HCT116 (cell line): ENCODE results near the gene RIN3. TPM values are rescaled to one million over a fixed set of nuclear protein-coding genes. Genes with fewer than 3 reads are reported as not detected.

Source experiments
- ATAC-seq: fragments of 200-7000 bp; cut with Tn5 transposase; 2 replicates; pipeline ENCODE4 v1.9.1; 2020; ENCODE audit warnings: mild to moderate bottlenecking, moderate library complexity
- BruUV-seq: library from RNA; stranded (reverse); fragments of 400-500 nt; replicated peaks from 2 replicates; lab custom pipeline; 2021; lab: Mats Ljungman, UMichigan
- CTCF ChIA-PET: fragments of 300-600 bp; sonication (Branson Sonifier 250); formaldehyde crosslinking; loops from one replicate; lab custom pipeline; 2021; ENCODE audit warnings: antibody characterized with exemption; lab: Charles Lee
- POLR2A ChIA-PET: fragments of 300-600, 350-600 bp; sonication (Branson Sonifier 250); formaldehyde crosslinking; loops from one replicate; lab custom pipeline; 2021; ENCODE audit warnings: antibody characterized with exemption; lab: Charles Lee
- RAD21 ChIA-PET, 2 experiments: fragments of 300-600 bp; sonication (Branson Sonifier 250); formaldehyde crosslinking; loops; one replicate each; lab custom pipeline; 2023; ENCODE audit warnings: low total read pairs in 2 of 2; ENCODE audit not compliant: uncharacterized antibody in 2 of 2, unreplicated experiment in 2 of 2, low non-redundant PET in 1 of 2; lab: Charles Lee
- DNase-seq: peaks from one replicate; pipeline ENCODE4 v3.0.0-alpha.2; 2010; ENCODE audit warnings: low read depth, low spot score
- H2AFZ ChIP-seq: fragments of 200-600 bp; shearing (Covaris generic), sonication (generic); 2 replicates; pipeline ENCODE4 v1.6.1; 2017; ENCODE audit warnings: low read depth, mixed run types, mixed read lengths, antibody characterized with exemption, low read length; ENCODE audit not compliant: poor library complexity, severe bottlenecking
- H3K27ac ChIP-seq: 2 replicates; pipeline ENCODE4 v1.5.1; 2012; ENCODE audit warnings: low read depth, low read length
- H3K27me3 ChIP-seq: fragments of 200-600 bp; sonication (generic); 2 replicates; pipeline ENCODE4 v1.6.1; 2016; ENCODE audit warnings: mixed run types, low read length, mixed read lengths; ENCODE audit not compliant: insufficient read depth
- H3K36me3 ChIP-seq, 2 experiments: fragments of 200-500 bp in 1 of 2; fragments of 200-600 bp in 1 of 2; sonication (Bioruptor generic) in 1 of 2; sonication (generic) in 1 of 2; 2 replicates each; pipeline versions ENCODE4 v1.5.1 to v1.6.1; 2014 to 2016; ENCODE audit warnings: low read length in 2 of 2, inconsistent platforms in 1 of 2, mixed read lengths in 1 of 2, mixed run types in 1 of 2; ENCODE audit not compliant: insufficient read depth in 2 of 2, control insufficient read depth in 1 of 2
- H3K4me1 ChIP-seq, 2 experiments: fragments of 200-600 bp in 1 of 2; sonication (generic) in 1 of 2; 2 replicates each; pipeline versions ENCODE4 v1.5.1 to v1.6.1; 2012 to 2017; ENCODE audit warnings: low read length in 2 of 2, inconsistent platforms in 1 of 2, mild to moderate bottlenecking in 1 of 2, mixed read lengths in 1 of 2, mixed run types in 1 of 2, moderate library complexity in 1 of 2; ENCODE audit not compliant: insufficient read depth in 2 of 2, control insufficient read depth in 1 of 2
- H3K4me2 ChIP-seq: fragments of 200-600 bp; sonication (generic); 2 replicates; pipeline ENCODE4 v1.6.1; 2017; ENCODE audit warnings: mixed run types, low read length, mixed read lengths
- H3K4me3 ChIP-seq, 2 experiments: fragments of 200-600 bp in 1 of 2; sonication (generic) in 1 of 2; replicated peaks in 1 of 2; 2 replicates each; pipeline ENCODE4 v1.5.1; 2011 to 2016; ENCODE audit warnings: low read length in 2 of 2, control low read depth in 1 of 2, low read depth in 1 of 2, mild to moderate bottlenecking in 1 of 2, mixed read lengths in 1 of 2, mixed run types in 1 of 2
- H3K79me2 ChIP-seq: fragments of 200-600 bp; sonication (generic); 2 replicates; pipeline ENCODE4 v1.6.1; 2017; ENCODE audit warnings: mild to moderate bottlenecking, mixed run types, low read length, moderate library complexity, mixed read lengths; ENCODE audit not compliant: insufficient read depth
- H3K9ac ChIP-seq: fragments of 200-600 bp; sonication (generic); 2 replicates; pipeline ENCODE4 v1.6.1; 2016; ENCODE audit warnings: low read length, mixed read lengths
- H3K9me2 ChIP-seq: fragments of 200-600 bp; sonication (generic), shearing (Covaris generic); 2 replicates; pipeline ENCODE4 v1.6.1; 2017; ENCODE audit warnings: mixed run types, mild to moderate bottlenecking, moderate library complexity; ENCODE audit not compliant: insufficient read depth
- H3K9me3 ChIP-seq, 2 experiments: fragments of 200-500 bp in 1 of 2; fragments of 200-600 bp in 1 of 2; sonication (Bioruptor generic) in 1 of 2; sonication (generic) in 1 of 2; 2 replicates each; pipeline ENCODE4 v1.6.1; 2014 to 2017; ENCODE audit warnings: low read length in 2 of 2, mixed read lengths in 2 of 2, inconsistent platforms in 1 of 2, low read depth in 1 of 2, mild to moderate bottlenecking in 1 of 2, mixed run types in 1 of 2, moderate library complexity in 1 of 2; ENCODE audit not compliant: control insufficient read depth in 1 of 2, insufficient read depth in 1 of 2
- H4K20me1 ChIP-seq: fragments of 200-600 bp; sonication (generic), shearing (Covaris generic); 2 replicates; pipeline ENCODE4 v1.6.1; 2017; ENCODE audit warnings: mixed run types, mild to moderate bottlenecking, moderate library complexity; ENCODE audit not compliant: insufficient read depth
- ATF3 ChIP-seq: IDR thresholded peaks from 2 replicates; pipeline ENCODE4 v1.6.1; 2012
- CBX3 ChIP-seq: IDR thresholded peaks from 2 replicates; pipeline ENCODE4 v1.6.1; 2012; ENCODE audit warnings: low read depth
- CEBPB ChIP-seq: IDR thresholded peaks from 2 replicates; pipeline ENCODE4 v1.6.1; 2012; ENCODE audit warnings: low read depth
- CTCF ChIP-seq, 3 experiments: fragments of 200-600 bp in 1 of 3; sonication (generic) in 1 of 3; IDR thresholded peaks in 2 of 3; conservative IDR thresholded peaks in 1 of 3; 2 replicates each; pipeline ENCODE4 v1.5.1; 2012 to 2017; ENCODE audit warnings: low read depth in 2 of 3, low read length in 2 of 3, antibody characterized with exemption in 1 of 3, borderline replicate concordance in 1 of 3, control low read depth in 1 of 3, mild to moderate bottlenecking in 1 of 3, mixed read lengths in 1 of 3, mixed run types in 1 of 3, moderate library complexity in 1 of 3; ENCODE audit not compliant: insufficient read depth in 1 of 3
- EGR1 ChIP-seq: IDR thresholded peaks from 2 replicates; pipeline ENCODE4 v1.6.1; 2012; ENCODE audit warnings: low read depth
- ELF1 ChIP-seq: IDR thresholded peaks from 2 replicates; pipeline ENCODE4 v1.6.1; 2012; ENCODE audit warnings: low read depth, borderline replicate concordance
- EZH2phosphoT487 ChIP-seq: fragments of 200-600 bp; IDR thresholded peaks from 2 replicates; pipeline ENCODE4 v1.6.1; 2018; ENCODE audit warnings: antibody characterized with exemption, borderline replicate concordance
- MAX ChIP-seq: IDR thresholded peaks from 2 replicates; pipeline ENCODE4 v1.6.1; 2012
- SIN3A ChIP-seq: IDR thresholded peaks from 2 replicates; pipeline ENCODE4 v1.6.1; 2012; ENCODE audit warnings: low read depth
- SRF ChIP-seq: IDR thresholded peaks from 2 replicates; pipeline ENCODE4 v1.6.1; 2012; ENCODE audit warnings: low read depth
- YY1 ChIP-seq: IDR thresholded peaks from 2 replicates; pipeline ENCODE4 v1.6.1; 2011; ENCODE audit warnings: low read length, low read depth, moderate library complexity, mild to moderate bottlenecking; ENCODE audit not compliant: insufficient replicate concordance; ENCODE audit errors: extremely low read depth
- ZNF274 ChIP-seq: fragments of 200-500 bp; sonication (Bioruptor generic); IDR thresholded peaks from 2 replicates; pipeline ENCODE4 v1.6.1; 2014; ENCODE audit warnings: mild to moderate bottlenecking, low read depth, low read length, inconsistent platforms
- intact Hi-C: fragments of 100-400 bp; cut with micrococcal nuclease; formaldehyde crosslinking; loops from 2 replicates; pipeline ENCODE4 v1.10.0; 2022
- total RNA-seq: library from RNA; stranded (reverse); gene quantifications from one replicate; pipeline ENCODE4 v1.2.1, GENCODE V29; 2021; ENCODE audit not compliant: unreplicated experiment

Gene RIN3
- total RNA-seq, 1 experiment from 2014 or later = 22.2 TPM

GRCh38 chr14:92651106-92651757, 137.7 kb downstream of the RIN3 start:
- TF ChIP-seq EZH2phosphoT487 (no peak), EGR1 (no peak), SRF (no peak), ATF3 (no peak), ELF1 (no peak), MAX (no peak), ZNF274 (no peak), YY1 (no peak)
- intact Hi-C loops = no loop called here
- Histone ChIP-seq H3K9ac (no peak overlapping the region), H2AFZ (no peak overlapping the region), H3K9me3 (no peaks in the 10 kb centered on the region), H3K9me2 (no peaks in the 10 kb centered on the region), H4K20me1 (no peaks in the 10 kb centered on the region), H3K79me2 (no peaks in the 10 kb centered on the region), H3K4me1 (no peaks in the 10 kb centered on the region), H3K4me2 (no peak overlapping the region), H3K27ac (no peak overlapping the region), H3K27me3 (no peaks in the 10 kb centered on the region), H3K4me3 (no peak overlapping the region), H3K36me3 (no peaks in the 10 kb centered on the region)
- RAD21 ChIA-PET = no interaction called here
- POLR2A ChIA-PET = no interaction called here
- CTCF ChIA-PET = no interaction called here
- no peak for DNase-seq
- no peak for ATAC-seq
- no TSS peak for BruUV-seq

GRCh38 chr14:92651758-92652406, 138.3 kb downstream of the RIN3 start:
- ChIA-PET POLR2A (no interaction called here), RAD21 (no interaction called here), CTCF (no interaction called here)
- Histone ChIP-seq H3K4me2 (no peak overlapping the region), H3K9ac (no peak overlapping the region), H3K27ac (no peak overlapping the region), H3K36me3 (no peaks in the 10 kb centered on the region), H3K9me3 (no peaks in the 10 kb centered on the region), H3K27me3 (no peaks in the 10 kb centered on the region), H2AFZ (no peak overlapping the region), H3K9me2 (no peaks in the 10 kb centered on the region), H4K20me1 (no peaks in the 10 kb centered on the region), H3K4me1 (no peaks in the 10 kb centered on the region), H3K79me2 (no peaks in the 10 kb centered on the region), H3K4me3 (no peak overlapping the region)
- ATAC-seq (no peak), DNase-seq (no peak)
- intact Hi-C loops = no loop called here
- BruUV-seq = no TSS peak
- TF ChIP-seq MAX (no peak), EZH2phosphoT487 (no peak), CEBPB (no peak), CBX3 (no peak), SIN3A (no peak), YY1 (no peak), ELF1 (no peak), CTCF (IDR thresholded peaks at IDR 0.05 in 2 of 3, conservative IDR thresholded peaks at IDR 0.05 in 1 of 3; ENCODE audit: borderline replicate concordance in 1 of 3, insufficient read depth in 1 of 3, low read depth in 2 of 3, low read length in 2 of 3) (no peak)
